Fibroblast of mammary gland (primary cell): Measurements from ENCODE around the gene OSMR.

Experiments used
- DNase-seq: peaks from one replicate; pipeline ENCODE4 v3.0.0-alpha.2; 2010; ENCODE audit warnings: low read depth
- H3K4me3 ChIP-seq: 2 replicates; pipeline ENCODE4 v1.5.1; 2011; ENCODE audit warnings: low read depth, mild to moderate bottlenecking, low read length, moderate library complexity; ENCODE audit not compliant: control insufficient read depth
- CTCF ChIP-seq: conservative IDR thresholded peaks from 2 replicates; pipeline ENCODE4 v1.5.1; 2011; ENCODE audit warnings: low read depth, low read length, inconsistent platforms; ENCODE audit not compliant: control insufficient read depth, insufficient read depth

The OSMR gene

GRCh38 chr5:38979535-38979934 lies 133.7 kb downstream of the OSMR start:
- peak; percentile 11 for DNase-seq
- no peak for TF ChIP-seq CTCF

More at GRCh38 chr5:38979535-38979934, 133.7 kb downstream of the OSMR start:
- H3K4me3 ChIP-seq = no peak overlapping the region
